NT2/D1 (cell line): ENCODE data around the gene MUC2.

ENCODE experiments used
- YY1 ChIP-seq: IDR thresholded peaks from 2 replicates; pipeline ENCODE4 v1.6.1; 2011; ENCODE audit not compliant: insufficient read length, insufficient read depth
- ZNF274 ChIP-seq: IDR thresholded peaks from 2 replicates; pipeline ENCODE4 v1.6.1; 2011; ENCODE audit warnings: mild to moderate bottlenecking, low read depth, low read length

GRCh38 chr11:1104411-1105182 is 29.9 kb downstream of the MUC2 start:
- TF ChIP-seq YY1 (no peak), ZNF274 (no peak)
